Activated CD4-positive, alpha-beta T cell treated with anti-CD3 and anti-CD28 coated beads for 48 hours (primary cell): ENCODE results near the gene DNASE1L3.

Source experiments
- DNase-seq: peaks from one replicate; pipeline ENCODE4 v3.0.0-alpha.2; 2020

Gene DNASE1L3

DNA sequence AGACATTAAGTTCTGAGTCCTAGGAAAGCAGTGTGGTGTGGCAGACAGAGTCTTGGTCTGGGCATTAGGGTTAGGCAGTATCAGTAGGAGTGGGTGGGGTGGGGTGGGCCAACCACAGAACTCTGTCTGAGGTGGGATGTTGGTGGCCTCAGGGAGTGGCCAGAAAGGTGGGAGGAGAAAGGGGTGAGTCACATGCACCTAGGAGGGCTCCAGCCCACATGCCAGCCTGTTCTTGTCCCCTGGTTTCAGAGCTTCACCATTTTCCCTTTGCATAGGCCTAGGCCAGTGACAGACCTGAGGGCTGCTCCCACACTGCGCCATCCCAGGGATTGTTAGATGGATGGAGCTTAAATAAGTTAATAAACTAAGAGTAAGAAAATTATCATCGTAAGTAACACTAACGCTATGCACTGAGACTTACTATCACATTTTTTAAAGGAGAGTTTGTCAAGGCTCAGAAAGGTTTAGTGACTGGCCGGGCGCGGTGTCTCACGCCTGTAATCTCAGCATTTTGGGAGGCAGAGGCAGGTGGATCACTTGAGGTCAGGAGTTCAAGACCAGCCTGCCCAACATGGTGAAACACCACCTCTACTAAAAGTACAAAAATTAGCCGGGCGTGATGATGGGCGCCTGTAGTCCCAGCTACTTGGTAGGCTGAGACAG, 33.8 kb downstream of the DNASE1L3 start:
- no peak for DNase-seq

DNA sequence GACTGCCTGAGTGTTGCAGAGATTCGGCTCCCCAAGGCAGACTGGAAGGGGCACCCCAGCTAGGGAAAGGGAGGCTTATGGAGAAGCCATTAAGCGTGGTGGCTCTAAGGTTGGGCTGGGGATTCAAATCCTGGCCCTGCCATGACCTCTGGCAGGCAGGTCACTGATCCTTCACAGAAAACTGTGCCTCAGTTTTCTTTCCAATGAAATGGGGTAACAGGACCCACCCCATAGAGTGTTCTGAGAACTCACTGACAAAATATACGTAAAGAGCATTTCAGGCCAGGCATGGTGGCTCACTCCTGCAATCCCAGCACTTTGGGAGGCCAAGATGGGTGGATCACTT, 34.6 kb downstream of the DNASE1L3 start:
- no peak for DNase-seq

DNA sequence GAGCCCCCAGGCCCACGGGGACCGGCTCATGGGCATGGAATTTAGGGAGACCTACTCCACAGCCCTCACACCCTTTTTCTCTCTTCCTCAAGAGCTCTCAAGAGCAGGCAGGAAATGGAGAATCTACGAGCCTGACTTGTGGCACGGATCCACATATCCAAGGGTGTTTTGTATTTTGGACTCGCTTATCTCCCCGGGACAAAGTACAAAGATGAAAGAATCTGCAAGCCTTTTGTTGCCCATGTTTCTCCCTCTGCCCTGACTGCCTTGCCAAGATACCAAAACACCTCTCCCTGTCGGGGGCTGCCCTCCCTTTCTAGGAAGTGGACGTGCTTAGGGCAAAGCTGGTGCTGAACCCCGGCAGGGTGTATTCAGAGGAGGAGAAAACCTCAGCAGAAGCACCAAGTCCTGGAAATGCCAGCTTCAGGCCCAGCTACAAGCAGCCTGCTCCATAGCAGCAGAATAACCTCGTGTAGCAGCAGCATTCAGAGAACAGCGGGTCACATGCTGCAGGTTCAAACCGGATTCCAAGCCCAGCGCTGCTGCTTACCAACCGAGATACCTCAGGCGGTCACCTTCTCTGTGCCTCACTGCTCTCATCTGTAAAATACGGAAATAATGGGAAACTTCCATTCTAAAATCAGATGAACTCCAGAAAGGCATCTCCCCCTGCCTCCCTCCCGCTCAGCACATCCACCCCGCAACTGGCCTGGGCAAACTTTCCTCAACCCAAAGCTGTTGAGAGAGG, 35.2 kb downstream of the DNASE1L3 start:
- no peak for DNase-seq

DNA sequence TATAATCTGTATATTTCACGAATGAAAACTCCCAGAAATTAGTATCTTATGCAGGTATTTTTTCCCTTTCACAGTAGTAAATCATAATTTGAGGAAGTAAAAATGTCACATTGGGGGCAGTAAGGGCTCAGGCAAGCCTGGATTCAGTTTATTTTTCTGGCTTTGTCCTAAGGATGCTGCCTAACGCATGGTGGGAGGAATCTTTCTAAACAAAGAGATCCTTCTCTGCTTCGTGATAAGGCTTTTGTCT, 35.7 kb downstream of the DNASE1L3 start:
- no peak for DNase-seq

DNA sequence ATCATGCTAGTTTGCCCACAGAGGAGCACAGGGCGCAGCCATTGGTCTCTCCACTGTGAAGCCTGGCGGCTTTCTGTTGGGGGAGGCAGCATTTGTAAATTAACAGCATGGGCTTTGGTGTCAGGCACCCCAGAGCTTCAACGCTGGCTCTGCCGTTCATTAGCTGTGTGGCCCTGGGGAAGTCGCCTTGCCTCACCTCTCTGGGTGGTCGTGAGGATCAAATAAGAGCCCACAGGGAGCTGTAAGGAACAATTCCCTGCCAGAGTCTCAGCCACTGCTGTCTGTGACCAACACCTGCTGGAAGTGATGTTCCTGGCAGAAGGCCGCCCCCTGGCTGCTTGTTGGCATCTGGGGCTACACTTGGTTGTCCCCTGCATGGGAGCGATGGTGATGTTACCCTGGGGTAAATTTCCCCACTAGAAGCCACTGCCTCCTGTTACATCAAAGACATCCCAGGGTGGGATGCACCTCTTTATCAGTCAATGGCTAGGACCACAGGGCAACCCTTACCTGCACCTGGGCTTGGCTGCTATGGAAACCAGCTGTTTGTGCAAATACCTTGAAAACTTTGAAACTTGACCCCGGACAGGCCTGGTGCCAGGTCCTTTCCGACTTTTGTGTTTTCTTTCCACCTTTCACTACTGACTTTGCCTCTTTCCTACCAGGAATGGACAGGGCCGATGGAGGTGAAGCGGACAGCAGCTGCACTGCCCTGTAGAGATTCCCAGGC, 36.9 kb downstream of the DNASE1L3 start:
- peak; percentile 56 for DNase-seq

DNA sequence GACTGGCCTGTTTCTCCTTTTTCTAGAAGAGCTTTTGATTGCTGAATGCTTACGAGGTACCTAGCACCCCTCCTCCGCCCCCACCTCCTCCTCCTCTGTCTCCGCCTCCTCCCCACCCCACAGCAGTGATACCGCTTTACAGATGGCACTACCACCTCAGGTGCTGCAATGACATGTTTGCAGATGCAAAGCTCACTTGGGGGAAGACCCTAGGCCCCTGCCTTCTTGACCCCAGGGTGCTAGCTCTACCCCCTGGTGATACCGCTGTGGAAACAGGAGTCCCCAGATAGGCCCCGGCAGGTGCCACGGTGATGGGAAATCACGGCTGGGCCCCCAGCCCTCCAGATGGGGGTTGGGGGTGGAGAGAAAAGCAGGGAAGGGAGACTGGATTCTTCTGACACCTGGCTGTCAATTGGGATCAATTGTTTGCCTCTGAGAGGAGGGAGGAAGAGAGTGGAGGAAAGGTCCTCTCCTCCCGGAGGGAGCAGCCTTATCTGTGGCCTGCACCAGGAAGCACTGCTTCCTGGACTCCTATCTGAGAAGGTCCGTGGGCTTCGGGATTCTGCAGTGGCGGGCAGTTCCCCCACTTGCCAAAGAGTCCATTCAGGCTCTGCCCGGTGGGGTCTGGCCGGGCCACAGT, 37.6 kb downstream of the DNASE1L3 start:
- no peak for DNase-seq

DNA sequence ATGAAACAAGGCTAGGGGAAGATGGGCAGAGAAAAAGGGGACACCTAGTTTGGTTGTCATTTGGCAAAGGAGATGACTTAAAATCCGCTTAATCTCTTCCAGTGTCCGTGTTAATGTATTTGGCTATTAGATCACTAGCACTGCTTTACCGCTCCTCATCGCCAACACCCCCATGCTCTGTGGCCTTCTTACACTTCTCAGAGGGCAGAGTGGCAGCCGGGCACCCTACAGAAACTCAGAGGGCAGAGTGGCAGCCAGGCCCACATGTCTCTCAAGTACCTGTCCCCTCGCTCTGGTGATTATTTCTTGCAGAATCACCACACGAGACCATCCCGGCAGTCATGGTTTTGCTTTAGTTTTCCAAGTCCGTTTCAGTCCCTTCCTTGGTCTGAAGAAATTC, 39.6 kb downstream of the DNASE1L3 start:
- DNase-seq, result no peak

DNA sequence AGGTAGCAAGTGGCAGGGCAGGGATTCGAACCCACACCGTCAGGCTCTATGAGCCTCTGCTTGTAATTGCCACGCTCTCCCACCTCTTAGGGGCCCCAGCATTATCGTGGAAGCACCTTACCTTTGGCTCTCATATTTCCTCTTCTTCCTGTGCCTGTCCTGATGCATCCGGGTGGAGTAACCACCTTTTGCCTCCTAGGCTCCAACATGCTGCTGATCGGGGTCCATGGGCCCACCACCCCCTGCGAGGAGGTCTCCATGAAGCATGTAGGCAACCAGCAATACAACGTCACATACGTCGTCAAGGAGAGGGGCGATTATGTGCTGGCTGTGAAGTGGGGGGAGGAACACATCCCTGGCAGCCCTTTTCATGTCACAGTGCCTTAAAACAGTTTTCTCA, 40.4 kb downstream of the DNASE1L3 start:
- no peak for DNase-seq

DNA sequence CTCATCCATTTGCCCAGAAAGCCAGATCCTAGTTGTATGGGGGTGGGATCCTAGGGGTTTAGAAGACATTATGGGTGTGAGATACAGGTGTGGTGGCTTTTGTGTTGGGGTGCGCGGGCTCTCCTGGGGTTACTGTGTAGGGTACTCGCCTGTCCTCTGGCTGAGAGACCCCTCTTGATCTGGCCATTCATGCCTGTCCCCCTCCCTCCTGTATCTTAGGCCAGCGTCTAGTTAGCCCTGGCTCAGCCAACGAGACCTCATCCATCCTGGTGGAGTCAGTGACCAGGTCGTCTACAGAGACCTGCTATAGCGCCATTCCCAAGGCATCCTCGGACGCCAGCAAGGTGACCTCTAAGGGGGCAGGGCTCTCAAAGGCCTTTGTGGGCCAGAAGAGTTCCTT, 41.4 kb downstream of the DNASE1L3 start:
- DNase-seq, result no peak

DNA sequence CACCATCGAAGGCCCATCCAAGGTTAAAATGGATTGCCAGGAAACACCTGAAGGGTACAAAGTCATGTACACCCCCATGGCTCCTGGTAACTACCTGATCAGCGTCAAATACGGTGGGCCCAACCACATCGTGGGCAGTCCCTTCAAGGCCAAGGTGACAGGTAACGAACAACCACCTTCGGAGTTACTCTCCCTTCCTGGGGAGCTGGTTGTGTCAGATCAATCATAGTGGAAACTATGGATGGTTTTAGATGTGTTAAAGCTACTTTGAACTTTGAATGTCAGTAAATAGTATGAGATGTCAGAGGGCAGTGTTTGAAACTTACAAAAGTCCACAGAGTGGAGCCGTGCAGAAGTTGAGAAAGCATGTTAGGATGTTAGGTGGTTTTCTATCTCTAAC, 42.3 kb downstream of the DNASE1L3 start:
- DNase-seq, result no peak

DNA sequence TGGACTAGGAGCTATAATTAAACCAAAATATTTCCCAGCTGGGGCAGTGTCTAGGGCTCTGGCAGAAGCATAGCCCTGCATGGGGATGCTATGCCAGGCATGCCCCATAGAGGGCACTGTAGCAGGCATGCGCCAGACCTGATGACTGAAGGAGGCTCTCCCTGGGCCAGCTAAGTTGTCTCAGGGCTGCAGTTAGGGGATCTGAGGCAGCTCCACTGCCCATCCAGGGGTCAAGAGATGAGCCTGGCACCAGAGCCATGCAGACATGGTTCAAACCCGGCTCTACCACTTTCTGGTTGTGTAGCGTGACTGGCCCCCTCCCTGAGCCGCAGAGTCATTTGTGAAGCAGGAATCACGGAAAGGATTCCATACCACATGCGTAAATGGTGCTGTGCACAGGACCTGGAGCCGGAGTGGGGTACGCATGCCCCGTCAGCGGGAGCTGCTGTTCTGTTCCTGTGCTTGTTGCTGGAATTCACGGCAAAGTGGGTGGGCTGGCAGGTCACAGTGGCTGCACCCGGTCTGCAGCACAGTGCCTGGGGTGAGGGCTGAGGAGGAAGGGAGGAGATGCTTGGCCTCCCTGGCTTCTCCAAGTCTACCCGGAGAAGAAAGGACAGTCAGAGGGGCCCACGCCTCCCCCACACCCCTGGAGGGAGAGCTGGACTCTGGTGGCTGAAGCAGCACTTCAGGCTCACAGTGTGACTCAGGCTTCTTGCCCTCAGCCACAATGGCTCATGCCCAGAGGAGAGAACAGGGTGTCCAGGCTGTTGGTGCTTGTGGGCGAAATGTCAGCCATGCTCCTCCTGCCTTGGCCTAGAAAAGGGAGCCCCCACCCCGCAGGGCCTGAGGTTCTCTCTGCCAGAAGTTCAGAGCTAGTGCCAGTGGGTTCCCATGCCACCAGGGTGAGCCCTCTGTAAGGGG, 43.1 kb downstream of the DNASE1L3 start:
- peak; percentile 83 for DNase-seq

DNA sequence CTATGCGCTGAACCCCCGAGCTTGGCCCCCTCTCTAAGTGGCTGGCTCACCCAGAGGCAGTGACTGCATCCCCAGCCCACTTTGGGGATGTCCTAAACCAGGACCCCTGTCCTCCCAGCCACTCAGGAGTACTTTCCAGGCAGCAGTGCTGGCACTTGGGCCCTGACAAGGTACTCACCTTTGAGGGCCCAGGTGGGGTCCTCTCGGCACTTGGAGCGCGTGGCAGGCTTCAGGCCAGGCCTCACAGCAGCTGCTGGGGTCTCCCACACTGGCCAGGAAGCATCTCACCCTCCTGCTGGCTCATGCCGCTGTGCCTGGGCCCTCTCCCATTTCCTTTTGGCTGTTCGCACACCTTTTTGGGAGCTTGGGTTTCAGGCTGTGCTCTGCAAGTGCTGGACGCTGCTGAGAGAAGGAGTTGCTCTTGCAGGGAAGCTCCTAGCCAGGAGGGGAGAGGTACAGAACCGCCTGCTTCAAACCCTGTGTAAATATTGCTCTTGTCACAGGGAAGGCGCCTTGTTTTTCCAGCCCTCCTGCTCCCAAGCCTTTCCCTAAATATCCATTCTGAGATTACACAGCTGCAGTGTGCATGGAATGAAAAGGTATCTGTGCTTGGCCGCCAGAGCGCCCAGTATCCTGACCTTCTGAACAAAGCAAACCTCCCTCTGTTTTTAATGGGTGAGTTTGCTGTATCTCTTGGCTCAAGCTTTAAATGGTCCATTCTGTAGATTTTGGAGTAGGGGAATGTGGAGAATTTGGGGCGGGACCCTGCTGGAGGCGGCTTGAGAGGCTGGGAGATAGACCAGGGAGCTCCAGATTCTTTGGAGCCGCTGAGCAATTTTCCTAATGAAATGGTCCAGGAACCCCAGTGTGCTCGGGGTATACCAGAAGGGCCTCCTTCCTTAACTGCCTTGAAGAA, 45.6 kb downstream of the DNASE1L3 start:
- no peak for DNase-seq

DNA sequence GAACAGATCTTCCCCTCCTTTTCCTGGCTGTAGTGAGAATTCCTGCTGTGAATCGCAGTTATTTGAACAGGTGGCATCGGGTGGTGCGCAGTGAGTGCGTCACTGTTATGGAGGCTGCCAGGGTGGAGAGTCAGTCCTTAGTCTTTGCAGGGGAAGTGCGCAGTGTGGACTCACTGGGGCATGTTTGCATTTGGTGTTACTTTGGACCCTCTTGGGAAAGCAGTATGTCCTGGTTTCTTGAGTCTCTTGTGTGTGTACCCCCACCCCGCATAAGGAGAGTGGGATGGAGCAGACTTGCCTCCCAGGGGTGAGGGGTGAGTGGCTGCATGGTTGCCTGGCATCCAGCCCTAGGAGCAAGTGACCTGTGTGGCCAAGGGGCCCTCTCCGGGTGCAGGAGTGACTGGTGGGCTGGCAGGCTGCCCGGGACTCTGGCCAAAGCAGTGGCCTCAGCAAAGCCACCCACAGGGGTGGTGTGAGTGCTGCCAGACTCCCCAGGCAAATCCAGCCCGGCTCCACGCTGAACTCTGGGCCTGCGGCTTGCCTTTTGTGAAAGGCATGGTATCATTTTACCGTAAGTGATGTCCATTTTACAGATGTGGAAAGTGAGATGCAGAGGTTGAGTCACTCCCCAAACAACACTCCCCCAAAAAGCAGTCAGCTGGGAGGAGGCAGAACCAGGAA, 46.4 kb downstream of the DNASE1L3 start:
- DNase-seq, result no peak

DNA sequence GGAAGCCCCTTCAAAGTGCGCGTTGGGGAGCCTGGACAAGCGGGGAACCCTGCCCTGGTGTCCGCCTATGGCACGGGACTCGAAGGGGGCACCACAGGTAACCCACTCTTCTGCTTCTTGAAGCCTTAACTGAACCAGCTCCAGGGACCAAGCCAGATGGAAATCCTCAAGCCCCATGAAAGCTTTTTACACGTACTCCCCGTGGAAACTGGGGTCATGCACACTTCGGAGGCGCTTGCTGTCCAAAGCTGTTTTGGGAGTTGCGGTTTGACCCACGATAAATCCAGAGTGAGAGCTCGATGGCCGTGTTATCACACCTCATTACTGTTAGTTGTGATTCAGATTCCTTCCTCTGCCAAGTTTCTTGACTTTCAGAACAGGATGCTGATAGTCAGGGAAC, 47.5 kb downstream of the DNASE1L3 start:
- DNase-seq, result no peak

DNA sequence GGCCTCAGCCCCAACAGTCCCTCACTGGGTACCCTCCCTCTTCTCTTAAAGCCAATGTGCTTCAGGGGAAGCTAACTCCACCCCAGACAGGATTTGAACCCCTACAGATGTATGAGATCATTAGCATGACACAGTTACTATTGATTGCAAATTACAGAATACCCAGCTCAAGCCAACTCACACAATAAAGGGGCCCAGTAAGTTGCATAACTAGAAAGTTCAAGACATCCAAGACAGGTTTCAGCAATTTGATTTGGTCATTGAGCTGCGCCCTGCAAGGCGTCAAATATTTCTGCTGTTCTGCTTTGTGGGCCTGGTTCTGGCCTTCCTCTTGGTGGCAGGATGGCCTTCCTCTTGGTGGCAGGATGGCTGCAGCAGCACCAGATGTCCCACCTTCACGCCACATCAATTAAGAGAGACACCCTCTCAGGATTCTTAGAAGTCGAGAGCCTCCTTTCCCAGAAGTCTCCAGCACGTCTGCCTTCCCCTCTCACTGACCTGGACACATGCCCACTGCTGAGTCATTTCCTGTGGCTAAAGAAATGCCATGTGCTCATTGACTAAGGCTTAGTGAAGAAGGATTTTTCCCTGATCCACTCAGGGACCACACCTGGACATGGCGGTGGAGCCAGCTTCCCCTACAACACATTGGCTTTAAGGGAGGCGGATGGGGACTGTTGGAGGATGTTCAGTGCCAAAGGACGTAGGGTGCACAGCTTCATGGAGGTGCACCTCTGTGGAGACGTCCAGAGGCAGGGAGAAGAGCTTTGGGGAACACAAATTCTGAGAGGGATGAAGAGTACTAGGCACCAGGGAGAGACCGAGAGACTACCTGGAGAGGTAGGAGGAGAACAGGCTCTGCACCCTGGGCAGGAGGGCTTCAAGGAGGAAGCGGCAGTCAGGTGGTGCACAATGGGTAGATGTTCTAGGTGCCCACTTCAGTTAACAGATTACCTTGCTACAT, 49.1 kb downstream of the DNASE1L3 start:
- no peak for DNase-seq

DNA sequence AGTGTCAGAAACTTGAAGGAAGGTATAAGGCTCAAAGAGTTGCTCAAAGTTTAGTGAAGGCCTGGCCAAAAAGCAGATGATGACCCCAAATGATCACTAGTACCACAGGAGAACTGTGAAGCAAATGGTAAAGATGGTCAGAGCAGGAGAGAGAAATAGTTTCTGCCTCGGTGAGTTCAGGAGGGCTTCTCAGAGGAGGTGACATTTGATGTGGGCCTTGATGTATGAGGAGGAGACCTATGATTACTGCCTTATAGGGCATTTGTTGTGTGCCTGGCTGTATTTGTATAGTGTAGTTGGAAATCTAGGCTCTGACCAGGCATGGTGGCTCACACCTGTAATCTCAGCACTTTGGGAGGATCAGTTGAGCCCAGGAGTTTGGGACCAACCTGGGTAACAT, 50.4 kb downstream of the DNASE1L3 start:
- DNase-seq, result no peak

DNA sequence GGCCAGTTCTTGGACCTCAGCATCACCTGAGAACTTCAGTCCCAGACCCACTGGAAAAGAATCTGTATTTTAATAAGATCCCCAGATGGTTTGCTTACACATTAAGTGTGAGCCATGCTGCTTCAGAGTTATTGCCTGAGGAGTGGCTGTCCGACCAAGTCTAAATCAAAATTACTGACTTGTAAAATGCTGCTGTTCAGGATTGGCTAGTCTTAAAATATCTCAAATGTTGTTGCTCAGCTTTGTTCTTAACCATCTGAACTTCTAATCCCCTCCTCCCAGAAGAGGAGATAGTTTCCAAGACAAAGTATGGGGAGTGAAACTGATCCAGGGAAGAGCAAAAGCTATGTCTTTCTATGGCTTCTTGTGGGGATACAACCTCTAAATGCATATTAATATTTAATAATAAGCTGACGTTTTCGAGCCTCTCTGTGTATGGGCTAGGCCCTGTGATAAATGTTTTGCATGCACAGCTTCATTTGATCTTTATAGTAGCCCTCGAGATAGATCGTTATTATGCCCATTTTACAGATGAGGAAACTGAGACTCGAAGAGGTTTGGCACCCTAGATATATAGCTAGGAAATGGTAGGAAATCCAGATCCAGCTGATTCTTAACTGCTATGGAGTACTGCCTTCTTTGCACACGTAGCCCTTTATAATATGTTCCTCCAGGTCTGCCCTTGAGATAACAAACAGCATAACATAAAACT, 52.2 kb downstream of the DNASE1L3 start:
- DNase-seq, result no peak

DNA sequence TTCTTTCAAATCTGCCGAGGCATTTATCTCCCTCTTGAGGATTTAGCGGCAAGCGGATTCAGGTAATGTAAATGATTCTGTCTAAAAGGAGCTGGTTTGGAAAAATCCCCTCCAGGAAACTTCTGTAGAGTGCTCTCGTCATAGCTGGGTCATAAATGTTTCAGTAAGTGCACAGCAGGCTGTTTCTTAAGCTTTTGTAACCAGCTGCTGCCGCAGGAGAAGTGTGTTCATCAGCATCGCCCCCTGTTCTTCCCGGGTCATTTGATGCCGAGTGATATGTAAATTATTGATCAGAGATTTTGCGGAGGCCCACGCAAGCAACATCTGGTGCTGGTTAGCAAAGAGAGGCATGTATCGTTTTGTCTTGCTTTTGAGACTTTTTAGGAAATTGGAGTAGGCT, 53.1 kb downstream of the DNASE1L3 start:
- no peak for DNase-seq

DNA sequence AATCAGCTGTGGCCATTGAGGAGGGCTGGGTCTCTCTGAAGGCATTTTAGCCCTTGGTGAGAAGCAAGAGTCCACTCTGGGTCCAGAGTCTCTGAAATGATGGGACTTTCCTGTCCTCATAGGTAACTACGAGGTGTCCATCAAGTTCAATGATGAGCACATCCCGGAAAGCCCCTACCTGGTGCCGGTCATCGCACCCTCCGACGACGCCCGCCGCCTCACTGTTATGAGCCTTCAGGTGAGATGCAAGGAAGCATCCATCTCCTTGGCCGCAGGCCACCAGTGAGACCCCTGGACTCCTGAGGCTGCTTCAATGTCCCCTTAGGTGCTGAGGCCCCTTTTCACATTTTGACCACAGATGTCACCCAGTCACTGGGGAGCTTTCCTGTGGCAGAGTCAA, 54.9 kb downstream of the DNASE1L3 start:
- DNase-seq, result no peak
